ENCODE measurements around the gene ZNF398.

The ZNF398 gene

GRCh38 chr7:149136118-149136517, 11.1 kb upstream of the ZNF398 start:
- TF ChIP-seq GATA3 (IDR thresholded peaks at IDR 0.05; ENCODE audit: low read depth, low read length) (no peak), GATA2 (IDR thresholded peaks at IDR 0.05; ENCODE audit: low read depth, low read length) (no peak)

- TF ChIP-seq GATA3 (IDR thresholded peaks at IDR 0.05; ENCODE audit: low read depth, low read length) (no peak), GATA2 (IDR thresholded peaks at IDR 0.05; ENCODE audit: low read depth, low read length) (no peak)
Observed at GRCh38 chr7:149140831-149141230, 6.4 kb upstream of the ZNF398 start.

- TF ChIP-seq GATA2 (IDR thresholded peaks at IDR 0.05; ENCODE audit: low read depth, low read length) = no peak
- no peak for TF ChIP-seq GATA3 (IDR thresholded peaks at IDR 0.05; ENCODE audit: low read depth, low read length)
Observed at GRCh38 chr7:149141893-149142292, 5.4 kb upstream of the ZNF398 start.

GRCh38 chr7:149145031-149145845, 2.0 kb upstream of the ZNF398 start:
- no peak for TF ChIP-seq GATA3 (IDR thresholded peaks at IDR 0.05; ENCODE audit: low read depth, low read length)
- no peak for TF ChIP-seq GATA2 (IDR thresholded peaks at IDR 0.05; ENCODE audit: low read depth, low read length)

DNA sequence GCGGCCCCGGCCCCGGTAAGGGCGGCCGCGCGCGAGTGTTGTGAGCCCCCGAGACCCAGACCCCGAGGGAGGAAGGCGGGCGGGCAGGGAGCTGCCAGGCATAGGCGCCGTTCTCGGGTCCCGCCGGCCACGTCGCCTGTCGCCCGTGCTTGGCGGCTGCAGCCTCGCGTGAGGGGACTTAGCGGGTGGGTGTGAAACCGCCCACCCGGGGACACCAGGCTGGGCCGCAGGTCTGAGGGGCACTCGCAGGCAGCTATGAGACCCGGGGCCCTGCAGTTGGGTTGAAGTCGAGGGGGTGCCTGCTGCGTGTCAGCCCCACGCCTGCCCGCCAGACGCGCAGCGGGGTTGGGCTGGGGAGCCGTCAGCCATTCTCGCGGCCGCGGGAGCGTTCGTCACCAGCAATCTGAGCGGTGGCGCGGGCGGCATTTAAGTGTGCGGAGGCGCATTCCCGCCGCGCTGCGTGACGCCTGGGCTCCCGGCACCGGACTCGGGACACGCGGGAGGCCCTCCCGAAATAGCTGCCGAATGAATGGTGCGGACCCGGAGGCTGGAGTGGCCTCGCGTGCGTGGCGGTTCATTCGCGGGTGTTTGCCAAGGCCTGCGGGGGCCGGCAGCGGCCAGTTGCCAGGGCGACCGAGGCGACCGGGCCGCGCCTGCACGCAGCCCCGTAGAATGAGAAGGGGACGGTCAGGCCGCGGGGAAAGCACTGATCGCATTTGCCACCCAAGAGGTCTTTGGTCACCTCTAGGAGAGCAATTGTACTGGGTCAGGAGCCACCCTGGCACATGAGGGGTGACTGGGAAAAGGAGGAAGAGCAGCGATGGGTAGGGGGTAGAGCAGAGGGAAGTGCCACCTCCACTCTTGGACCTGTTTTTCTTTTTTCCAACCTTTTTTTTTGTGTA, 750 bp downstream of the ZNF398 start:
- no peak for TF ChIP-seq GATA3 (IDR thresholded peaks at IDR 0.05; ENCODE audit: low read depth, low read length)
- no peak for TF ChIP-seq GATA2 (IDR thresholded peaks at IDR 0.05; ENCODE audit: low read depth, low read length)

DNA sequence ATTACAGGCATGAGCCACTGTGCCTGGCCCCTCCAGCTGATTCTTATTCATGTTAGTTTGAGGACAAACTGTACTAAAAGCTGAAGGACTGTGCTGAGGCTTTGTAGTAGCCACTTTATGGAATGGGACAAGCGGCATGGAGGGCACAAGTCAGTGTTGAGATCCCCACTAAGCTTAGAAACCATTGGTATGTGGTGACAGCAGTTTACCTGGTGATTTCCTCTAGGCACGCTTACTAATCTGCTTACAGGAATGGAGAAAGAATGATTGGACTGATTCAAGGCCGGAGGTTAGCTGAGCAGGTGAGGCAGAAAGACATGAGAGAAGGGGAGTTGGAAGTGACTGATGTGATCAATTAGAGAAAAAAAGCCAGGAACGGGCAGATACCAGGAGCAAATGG, 3.7 kb downstream of the ZNF398 start:
- TF ChIP-seq GATA3 (IDR thresholded peaks at IDR 0.05; ENCODE audit: low read depth, low read length) (no peak), GATA2 (IDR thresholded peaks at IDR 0.05; ENCODE audit: low read depth, low read length) (no peak)

DNA sequence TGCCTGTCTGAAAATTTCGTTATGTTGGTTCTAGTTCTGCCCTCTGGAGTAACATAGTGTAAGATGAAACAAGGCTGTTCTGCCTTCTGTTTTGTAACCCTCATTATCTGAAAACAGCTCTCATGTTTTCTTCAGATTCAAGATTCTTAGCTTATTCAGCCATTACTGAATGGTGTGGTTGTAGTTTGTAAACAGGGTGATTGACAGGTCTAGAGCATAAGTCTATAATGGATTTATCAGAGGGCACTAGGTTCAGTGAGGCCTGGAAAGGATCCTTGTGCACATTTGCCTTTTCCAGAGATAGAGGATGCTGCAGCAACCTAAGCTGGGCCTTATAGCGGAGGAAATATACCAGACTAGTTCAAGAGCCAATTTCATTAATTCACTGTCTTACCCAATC, 6.1 kb downstream of the ZNF398 start:
- TF ChIP-seq GATA2 (IDR thresholded peaks at IDR 0.05; ENCODE audit: low read depth, low read length) = no peak
- TF ChIP-seq GATA3 (IDR thresholded peaks at IDR 0.05; ENCODE audit: low read depth, low read length) = no peak

GRCh38 chr7:149154056-149154455, 6.8 kb downstream of the ZNF398 start:
- TF ChIP-seq GATA3 (IDR thresholded peaks at IDR 0.05; ENCODE audit: low read depth, low read length) = no peak
- no peak for TF ChIP-seq GATA2 (IDR thresholded peaks at IDR 0.05; ENCODE audit: low read depth, low read length)

- no peak for TF ChIP-seq GATA2 (IDR thresholded peaks at IDR 0.05; ENCODE audit: low read depth, low read length)
- no peak for TF ChIP-seq GATA3 (IDR thresholded peaks at IDR 0.05; ENCODE audit: low read depth, low read length)
Observed at GRCh38 chr7:149156898-149157297, 9.6 kb downstream of the ZNF398 start.

GRCh38 chr7:149161241-149161848, 14.1 kb downstream of the ZNF398 start:
- TF ChIP-seq GATA2 (IDR thresholded peaks at IDR 0.05; ENCODE audit: low read depth, low read length) (no peak), GATA3 (IDR thresholded peaks at IDR 0.05; ENCODE audit: low read depth, low read length) (no peak)

DNA sequence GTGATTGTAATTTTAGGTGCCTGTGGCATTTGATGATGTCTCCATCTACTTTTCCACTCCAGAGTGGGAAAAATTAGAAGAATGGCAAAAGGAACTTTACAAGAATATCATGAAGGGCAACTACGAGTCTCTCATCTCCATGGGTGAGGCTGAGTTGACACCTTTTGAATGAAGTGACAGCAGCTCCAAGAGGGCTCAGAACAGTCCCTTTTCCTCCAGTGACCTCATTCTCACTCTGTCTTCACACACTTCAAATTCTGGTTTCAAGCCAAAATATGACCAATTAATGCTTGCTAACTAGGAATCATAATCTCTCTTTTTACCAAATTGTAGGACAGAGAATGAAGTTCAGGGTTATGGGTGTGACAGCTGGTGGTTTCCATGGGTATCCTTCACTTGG, 18.9 kb downstream of the ZNF398 start:
- TF ChIP-seq GATA3 (IDR thresholded peaks at IDR 0.05; ENCODE audit: low read depth, low read length) = no peak
- no peak for TF ChIP-seq GATA2 (IDR thresholded peaks at IDR 0.05; ENCODE audit: low read depth, low read length)

GRCh38 chr7:149166630-149167352, 19.5 kb downstream of the ZNF398 start:
- TF ChIP-seq GATA3 (IDR thresholded peaks at IDR 0.05; ENCODE audit: low read depth, low read length) = no peak
- no peak for TF ChIP-seq GATA2 (IDR thresholded peaks at IDR 0.05; ENCODE audit: low read depth, low read length)

- TF ChIP-seq GATA2 (IDR thresholded peaks at IDR 0.05; ENCODE audit: low read depth, low read length) = no peak
- TF ChIP-seq GATA3 (IDR thresholded peaks at IDR 0.05; ENCODE audit: low read depth, low read length) = no peak
Observed at GRCh38 chr7:149171892-149172533, 24.8 kb downstream of the ZNF398 start.
